CD4-positive, alpha-beta memory T cell (primary cell): Measurements from ENCODE around the gene SLC25A51. TPM values are rescaled to one million over a fixed set of nuclear protein-coding genes. Genes with fewer than 3 reads are reported as not detected.

Source experiments
- CTCF ChIA-PET: fragments of 350-600 bp; sonication (Branson Sonifier 250); formaldehyde crosslinking; loops from one replicate; lab custom pipeline; 2021; ENCODE audit warnings: inconsistent platforms; ENCODE audit not compliant: partially characterized antibody; lab: Charles Lee
- POLR2A ChIA-PET: fragments of 350-600 bp; sonication (Branson Sonifier 250); formaldehyde crosslinking; loops from one replicate; lab custom pipeline; 2021; ENCODE audit not compliant: partially characterized antibody; lab: Charles Lee
- DNase-seq, 5 donors: peaks; one replicate each; pipeline versions ENCODE4 v3.0.0 to v3.0.0-alpha.2; 2020 to 2022; ENCODE audit warnings: mixed read lengths in 1 of 5
- H3K27ac ChIP-seq: one replicate; pipeline ENCODE4 v1.7.0; 2013; ENCODE audit warnings: low read depth, low read length
- H3K27me3 ChIP-seq: 2 replicates; pipeline ENCODE4 v1.7.0; 2013; ENCODE audit warnings: mild to moderate bottlenecking, low read length, moderate library complexity; ENCODE audit not compliant: insufficient read depth
- H3K36me3 ChIP-seq: 2 replicates; pipeline ENCODE4 v1.7.0; 2013; ENCODE audit warnings: mild to moderate bottlenecking, low read length, moderate library complexity; ENCODE audit not compliant: insufficient read depth
- H3K4me1 ChIP-seq: 2 replicates; pipeline ENCODE4 v1.7.0; 2013; ENCODE audit warnings: mild to moderate bottlenecking, low read length, moderate library complexity; ENCODE audit not compliant: insufficient read depth
- H3K4me3 ChIP-seq, 2 donors: one replicate each; pipeline ENCODE4 v1.7.0; 2013; ENCODE audit warnings: low read length in 2 of 2, mild to moderate bottlenecking in 1 of 2
- H3K9me3 ChIP-seq, 2 donors: one replicate each; pipeline ENCODE4 v1.7.0; 2013; ENCODE audit warnings: low read length in 2 of 2, control low read depth in 1 of 2; ENCODE audit not compliant: control insufficient read depth in 1 of 2
- H3K27ac Mint-ChIP-seq, 7 donors: one replicate each; pipeline ENCODE4 v1.8.0; 2020 to 2021; ENCODE audit warnings: mixed read lengths in 7 of 7, mild to moderate bottlenecking in 6 of 7, inconsistent platforms in 3 of 7, moderate library complexity in 3 of 7
- H3K27me3 Mint-ChIP-seq, 2 donors: one replicate each; pipeline ENCODE4 v1.8.0; 2020 to 2021; ENCODE audit warnings: mixed read lengths in 2 of 2
- H3K36me3 Mint-ChIP-seq, 2 donors: one replicate each; pipeline ENCODE4 v1.8.0; 2020 to 2021; ENCODE audit warnings: mixed read lengths in 2 of 2, inconsistent platforms in 1 of 2, mild to moderate bottlenecking in 1 of 2
- H3K4me1 Mint-ChIP-seq, 4 donors: one replicate each; pipeline ENCODE4 v1.8.0; 2020 to 2021; ENCODE audit warnings: mixed read lengths in 4 of 4, mild to moderate bottlenecking in 1 of 4
- H3K4me3 Mint-ChIP-seq, 8 donors: one replicate each; pipeline ENCODE4 v1.8.0; 2020 to 2021; ENCODE audit warnings: mixed read lengths in 8 of 8, mild to moderate bottlenecking in 7 of 8, moderate library complexity in 6 of 8, inconsistent platforms in 3 of 8
- H3K9me3 Mint-ChIP-seq, 8 donors: one replicate each; pipeline ENCODE4 v1.8.0; 2020 to 2021; ENCODE audit warnings: mixed read lengths in 8 of 8, mild to moderate bottlenecking in 5 of 8, inconsistent platforms in 3 of 8, moderate library complexity in 1 of 8
- intact Hi-C: fragments of 100-400 bp; cut with micrococcal nuclease; formaldehyde crosslinking; loops from one replicate; pipeline ENCODE4 v1.15.1; 2023
- polyA plus RNA-seq, 2 donors: library from polyadenylated mRNA; unstranded; fragments of 300-500 nt; fragmentation: Illumina TruSeq; gene quantifications; one replicate each; pipeline ENCODE4 v1.2.3, GENCODE V29; 2021
- total RNA-seq, 2 experiments: library from RNA; stranded (reverse); gene quantifications; one replicate each; pipeline ENCODE4 v1.2.3, GENCODE V29; 2021

Gene SLC25A51
- total and polyA plus RNA-seq, 4 experiments from 2014 or later: 8.0 to 43.3 (median 27.0) TPM

- intact Hi-C loops: no loop called here
- no peak overlapping the region for H3K4me3 ChIP-seq
- ChIA-PET POLR2A (no interaction called here), CTCF (interaction anchor here (1.0 kb wide), 1 partner anchor 10 kb away, joined by 3 read pairs; no protein-coding TSS in a partner anchor)
- peaks cover 0 to 2% of the 10 kb centered on the region in 2 donors for H3K27me3 Mint-ChIP-seq
- no peaks in the 10 kb centered on the region for H3K36me3 Mint-ChIP-seq
- H3K4me1 ChIP-seq: no peaks in the 10 kb centered on the region
- H3K4me1 Mint-ChIP-seq: no peaks in the 10 kb centered on the region
- H3K4me3 Mint-ChIP-seq: no peak overlapping the region
- no peaks in the 10 kb centered on the region for H3K27me3 ChIP-seq
- H3K9me3 Mint-ChIP-seq: no peaks in the 10 kb centered on the region
- no peak for DNase-seq
- H3K27ac Mint-ChIP-seq: no peak overlapping the region
- no peaks in the 10 kb centered on the region for H3K36me3 ChIP-seq
- H3K9me3 ChIP-seq: no peaks in the 10 kb centered on the region
- H3K27ac ChIP-seq: no peak overlapping the region
Measured at GRCh38 chr9:37922363-37923117, 18.6 kb upstream of the SLC25A51 start.

GRCh38 chr9:37921546-37922300 lies 17.8 kb upstream of the SLC25A51 start:
- Mint-ChIP-seq H3K4me1 (no peaks in the 10 kb centered on the region), H3K9me3 (no peaks in the 10 kb centered on the region), H3K27me3 (peaks cover 0 to 2% of the 10 kb centered on the region in 2 donors), H3K36me3 (no peaks in the 10 kb centered on the region), H3K4me3 (no peak overlapping the region), H3K27ac (no peak overlapping the region)
- Histone ChIP-seq H3K9me3 (no peaks in the 10 kb centered on the region), H3K4me1 (no peaks in the 10 kb centered on the region), H3K4me3 (no peak overlapping the region), H3K36me3 (no peaks in the 10 kb centered on the region), H3K27me3 (no peaks in the 10 kb centered on the region), H3K27ac (no peak overlapping the region)
- POLR2A ChIA-PET: no interaction called here
- CTCF ChIA-PET: interaction anchor here (1.0 to 1.2 kb wide), 2 partner anchors 10 to 11 kb away, joined by 3 to 4 read pairs; no protein-coding TSS in a partner anchor
- DNase-seq: no peak
- intact Hi-C loops: no loop called here

GRCh38 chr9:37921168-37921510 lies 17.2 kb upstream of the SLC25A51 start:
- peaks cover 0 to under 1% of the 10 kb centered on the region in 2 donors for H3K27me3 Mint-ChIP-seq
- H3K9me3 Mint-ChIP-seq: no peaks in the 10 kb centered on the region
- Histone ChIP-seq H3K27ac (no peak overlapping the region), H3K4me1 (no peaks in the 10 kb centered on the region), H3K36me3 (no peaks in the 10 kb centered on the region), H3K9me3 (no peaks in the 10 kb centered on the region), H3K4me3 (no peak overlapping the region), H3K27me3 (no peaks in the 10 kb centered on the region)
- H3K4me3 Mint-ChIP-seq: no peak overlapping the region
- no peaks in the 10 kb centered on the region for H3K4me1 Mint-ChIP-seq
- DNase-seq: no peak
- intact Hi-C loops: no loop called here
- no peaks in the 10 kb centered on the region for H3K36me3 Mint-ChIP-seq
- ChIA-PET POLR2A (no interaction called here), CTCF (interaction anchor here (1.2 kb wide), 1 partner anchor 9 kb away, joined by 4 read pairs; no protein-coding TSS in a partner anchor)
- peak overlapping the region in 1 of 7 donors; percentile 29 for H3K27ac Mint-ChIP-seq

GRCh38 chr9:37920471-37921167 lies 16.7 kb upstream of the SLC25A51 start:
- no peaks in the 10 kb centered on the region for H3K36me3 Mint-ChIP-seq
- Histone ChIP-seq H3K27me3 (no peaks in the 10 kb centered on the region), H3K9me3 (no peaks in the 10 kb centered on the region), H3K27ac (no peak overlapping the region), H3K4me3 (no peak overlapping the region), H3K4me1 (no peaks in the 10 kb centered on the region), H3K36me3 (no peaks in the 10 kb centered on the region)
- ChIA-PET CTCF (interaction anchor here (1.2 kb wide), 1 partner anchor 9 kb away, joined by 4 read pairs; no protein-coding TSS in a partner anchor), POLR2A (no interaction called here)
- DNase-seq: peak in 1 of 5 donors; percentile 7
- intact Hi-C loops: no loop called here
- no peaks in the 10 kb centered on the region for H3K27me3 Mint-ChIP-seq
- H3K4me3 Mint-ChIP-seq: no peak overlapping the region
- H3K4me1 Mint-ChIP-seq: no peaks in the 10 kb centered on the region
- H3K27ac Mint-ChIP-seq: no peak overlapping the region
- H3K9me3 Mint-ChIP-seq: no peaks in the 10 kb centered on the region

DNA sequence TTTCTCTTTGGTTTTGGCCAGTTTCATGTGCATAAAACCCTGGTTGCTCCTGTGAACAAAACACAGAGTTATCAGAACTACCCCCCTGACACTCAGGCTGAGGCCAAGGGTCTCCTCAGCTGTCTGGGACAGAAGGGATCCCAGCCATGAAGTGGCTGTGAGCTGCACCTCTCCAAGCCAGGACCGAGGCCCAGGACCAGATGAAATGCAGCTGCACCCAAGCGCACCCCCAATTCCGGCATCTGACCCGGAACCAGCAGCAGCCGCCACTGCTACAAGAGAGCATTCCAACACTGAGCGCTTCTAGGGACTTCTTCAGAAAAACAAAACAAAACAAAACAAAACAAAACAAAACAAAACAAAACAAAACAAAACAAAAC lies 16.0 kb upstream of the SLC25A51 start:
- CTCF ChIA-PET: no interaction called here
- H3K4me3 ChIP-seq: no peak overlapping the region

DNA sequence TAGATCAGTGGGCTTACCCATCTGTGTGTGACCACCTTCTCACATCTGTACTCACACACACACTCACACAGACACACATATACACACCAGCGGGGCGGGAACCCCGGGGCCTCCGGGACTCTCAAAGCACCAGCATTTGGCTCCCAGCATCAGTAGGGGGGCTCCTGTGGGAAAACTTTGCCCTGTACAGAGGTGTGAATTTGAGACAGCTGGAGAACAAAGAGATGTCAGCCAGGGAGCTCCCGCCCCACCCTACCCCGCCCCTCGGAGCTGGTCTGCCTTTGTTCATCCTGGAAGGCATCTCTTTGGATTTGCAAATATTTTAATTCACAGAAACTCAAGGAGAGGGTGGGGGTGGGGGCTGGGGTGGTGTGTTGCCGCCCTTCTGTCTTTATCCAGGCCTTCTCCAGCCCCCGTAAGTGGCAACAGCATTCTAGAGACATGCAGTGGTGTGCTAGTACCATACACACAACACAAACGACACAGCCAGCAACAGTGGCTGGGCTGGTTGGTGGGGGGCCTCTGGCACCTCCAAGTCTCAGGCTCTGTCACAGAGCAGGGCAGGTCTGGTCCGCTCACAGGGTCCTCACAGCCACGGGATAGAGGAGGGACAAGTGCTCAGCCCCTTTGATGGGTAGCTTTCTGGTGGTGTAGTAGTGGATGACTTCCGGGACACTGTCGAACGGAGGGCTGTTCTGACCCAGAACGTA lies 15.5 kb upstream of the SLC25A51 start:
- Histone ChIP-seq H3K4me1 (no peaks in the 10 kb centered on the region), H3K4me3 (no peak overlapping the region), H3K36me3 (no peaks in the 10 kb centered on the region), H3K27ac (no peak overlapping the region), H3K9me3 (no peaks in the 10 kb centered on the region), H3K27me3 (no peaks in the 10 kb centered on the region)
- Mint-ChIP-seq H3K4me3 (no peak overlapping the region), H3K27me3 (no peaks in the 10 kb centered on the region), H3K27ac (no peak overlapping the region), H3K4me1 (no peaks in the 10 kb centered on the region), H3K36me3 (no peaks in the 10 kb centered on the region), H3K9me3 (no peaks in the 10 kb centered on the region)
- POLR2A ChIA-PET: no interaction called here
- intact Hi-C loops: no loop called here
- no peak for DNase-seq
- CTCF ChIA-PET: no interaction called here

More for the DNA sequence above, 16.0 kb upstream of the SLC25A51 start:
- H3K27ac Mint-ChIP-seq: no peak overlapping the region
- Histone ChIP-seq H3K36me3 (no peaks in the 10 kb centered on the region), H3K27me3 (no peaks in the 10 kb centered on the region), H3K4me1 (no peaks in the 10 kb centered on the region), H3K27ac (no peak overlapping the region), H3K9me3 (no peaks in the 10 kb centered on the region)
- no peak for DNase-seq
- no peaks in the 10 kb centered on the region for H3K27me3 Mint-ChIP-seq
- no peaks in the 10 kb centered on the region for H3K4me1 Mint-ChIP-seq
- H3K4me3 Mint-ChIP-seq: no peak overlapping the region
- POLR2A ChIA-PET: no interaction called here
- H3K9me3 Mint-ChIP-seq: no peaks in the 10 kb centered on the region
- intact Hi-C loops: no loop called here
- H3K36me3 Mint-ChIP-seq: no peaks in the 10 kb centered on the region
